ENCODE results near the gene RDH11. TPM values are rescaled to one million over a fixed set of nuclear protein-coding genes. Genes with fewer than 3 reads are reported as not detected.

The RDH11 gene, protein sequence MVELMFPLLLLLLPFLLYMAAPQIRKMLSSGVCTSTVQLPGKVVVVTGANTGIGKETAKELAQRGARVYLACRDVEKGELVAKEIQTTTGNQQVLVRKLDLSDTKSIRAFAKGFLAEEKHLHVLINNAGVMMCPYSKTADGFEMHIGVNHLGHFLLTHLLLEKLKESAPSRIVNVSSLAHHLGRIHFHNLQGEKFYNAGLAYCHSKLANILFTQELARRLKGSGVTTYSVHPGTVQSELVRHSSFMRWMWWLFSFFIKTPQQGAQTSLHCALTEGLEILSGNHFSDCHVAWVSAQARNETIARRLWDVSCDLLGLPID
- 31.8 TPM for polyA plus RNA-seq (2012; ENCODE audit: low read depth, missing spikeins)

DNA sequence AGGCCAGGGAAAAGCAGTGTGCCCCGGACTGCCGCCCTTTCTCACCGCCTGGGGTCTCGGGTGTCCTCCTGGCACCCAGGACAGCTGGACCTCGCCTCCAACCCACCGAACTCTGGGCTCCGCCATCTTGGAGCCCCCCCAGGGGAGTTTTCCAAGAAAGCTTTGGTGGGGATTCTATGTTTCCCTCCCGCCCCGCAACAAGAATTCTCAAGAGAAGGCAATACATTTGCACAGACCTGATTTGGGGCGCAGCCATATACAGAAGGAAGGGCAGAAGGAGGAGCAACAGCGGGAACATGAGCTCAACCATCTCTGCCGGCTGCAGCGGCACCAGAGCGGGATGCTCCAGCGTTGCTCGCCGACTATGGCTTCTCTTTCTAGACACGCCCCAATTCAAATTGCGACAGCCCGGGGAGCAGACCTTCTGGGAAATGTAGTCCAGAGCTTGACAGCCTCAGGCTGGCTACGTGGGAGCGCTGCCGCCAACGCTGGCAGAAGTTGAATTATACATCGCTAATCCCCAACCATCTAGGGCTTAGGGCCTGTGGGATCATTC is at the start of gene RDH11:
TSS of gene RDH11 (minus strand) at position 371 of the 556 bp plus-strand sequence. CDS start at position 310, 61 bp downstream.
- peak; percentile 53 for DNase-seq (ENCODE audit: insufficient read length, low spot score)
- TF ChIP-seq POLR2A (IDR thresholded peaks at IDR 0.05; ENCODE audit: low read depth, low read length) = peak; percentile 90
- no peak for TF ChIP-seq SPI1 (IDR thresholded peaks at IDR 0.05; ENCODE audit: low read depth, low read length)
- peak; percentile 79; the same call in 1 of the 2 replicates for TF ChIP-seq POU2F2 (IDR thresholded peaks at IDR 0.05; ENCODE audit: low read depth, low read length)
- TF ChIP-seq PAX5 (IDR thresholded peaks at IDR 0.05; ENCODE audit: insufficient read depth, low read length, severe bottlenecking) = no peak
- TF ChIP-seq TAF1 (IDR thresholded peaks at IDR 0.05; ENCODE audit: low read depth, low read length) = peak; percentile 40; the same call in 1 of the 2 replicates
- peak; percentile 87 for TF ChIP-seq POLR2AphosphoS5 (IDR thresholded peaks at IDR 0.05; ENCODE audit: low read depth, low read length)
- peak; percentile 93 for FAIRE-seq

DNA sequence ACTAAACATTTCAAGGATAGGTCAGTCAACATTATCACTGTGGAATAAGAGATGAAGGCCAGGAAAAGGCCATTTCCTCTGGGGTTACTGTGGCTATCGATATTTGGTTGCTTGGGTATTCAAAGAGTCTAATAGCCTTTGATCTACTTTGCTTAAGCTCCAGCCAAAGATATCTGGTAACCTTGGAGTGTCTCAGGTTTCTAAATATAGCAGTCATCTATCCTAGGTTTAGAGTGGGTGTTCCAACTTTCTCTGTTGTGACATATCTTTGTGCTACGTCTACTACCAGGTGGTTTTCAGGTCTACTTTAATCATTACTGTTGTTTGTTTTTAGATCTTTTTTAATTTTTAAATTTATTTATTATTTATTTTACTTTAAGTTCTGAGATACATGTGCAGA is 48.5 kb upstream of the RDH11 start:
- DNase-seq (ENCODE audit: insufficient read length, low spot score) (no peak), FAIRE-seq (no peak)
- no peak for TF ChIP-seq POLR2A (IDR thresholded peaks at IDR 0.05; ENCODE audit: low read depth, low read length)

GRCh38 chr14:67738740-67739504 is 43.4 kb upstream of the RDH11 start:
- TF ChIP-seq POLR2A (IDR thresholded peaks at IDR 0.05; ENCODE audit: low read depth, low read length) (no peak), TAF1 (IDR thresholded peaks at IDR 0.05; ENCODE audit: low read depth, low read length) (no peak), SPI1 (IDR thresholded peaks at IDR 0.05; ENCODE audit: low read depth, low read length) (no peak), POU2F2 (IDR thresholded peaks at IDR 0.05; ENCODE audit: low read depth, low read length) (no peak)
- DNase-seq (ENCODE audit: insufficient read length, low spot score) (no peak), FAIRE-seq (no peak)

DNA sequence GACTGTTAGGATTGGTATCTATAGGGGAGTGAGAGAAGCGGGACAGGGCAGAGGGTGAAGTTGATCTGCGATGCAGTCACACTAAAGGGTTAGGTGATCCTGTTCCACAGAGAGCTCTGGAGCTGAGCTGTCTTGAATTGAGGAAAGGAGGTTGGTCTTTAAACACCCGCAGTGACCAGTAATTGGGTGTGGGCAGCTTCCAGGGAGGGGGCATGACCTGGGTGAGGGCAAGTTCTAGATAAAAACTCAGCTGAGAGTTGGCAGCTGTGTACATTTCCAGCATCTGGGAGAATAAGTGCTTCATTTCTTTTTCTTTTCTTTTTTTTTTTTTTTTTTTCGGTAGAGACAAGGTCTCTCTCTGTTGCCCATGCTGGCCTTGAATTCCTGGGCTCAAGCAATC is 41.2 kb upstream of the RDH11 start:
- DNase-seq (ENCODE audit: insufficient read length, low spot score) (no peak), FAIRE-seq (no peak)
- TF ChIP-seq PAX5 (IDR thresholded peaks at IDR 0.05; ENCODE audit: insufficient read depth, low read length, severe bottlenecking) (no peak), TAF1 (IDR thresholded peaks at IDR 0.05; ENCODE audit: low read depth, low read length) (no peak), POLR2AphosphoS5 (IDR thresholded peaks at IDR 0.05; ENCODE audit: low read depth, low read length) (no peak), POLR2A (IDR thresholded peaks at IDR 0.05; ENCODE audit: low read depth, low read length) (no peak), SPI1 (IDR thresholded peaks at IDR 0.05; ENCODE audit: low read depth, low read length) (no peak)

- DNase-seq (ENCODE audit: insufficient read length, low spot score) (no peak), FAIRE-seq (no peak)
- no peak for TF ChIP-seq POLR2A (IDR thresholded peaks at IDR 0.05; ENCODE audit: low read depth, low read length)
- TF ChIP-seq PAX5 (IDR thresholded peaks at IDR 0.05; ENCODE audit: insufficient read depth, low read length, severe bottlenecking) = no peak
- no peak for TF ChIP-seq POU2F2 (IDR thresholded peaks at IDR 0.05; ENCODE audit: low read depth, low read length)
- no peak for TF ChIP-seq POLR2AphosphoS5 (IDR thresholded peaks at IDR 0.05; ENCODE audit: low read depth, low read length)
- no peak for TF ChIP-seq SPI1 (IDR thresholded peaks at IDR 0.05; ENCODE audit: low read depth, low read length)
Measured at GRCh38 chr14:67735336-67736147, 40.0 kb upstream of the RDH11 start.

DNA sequence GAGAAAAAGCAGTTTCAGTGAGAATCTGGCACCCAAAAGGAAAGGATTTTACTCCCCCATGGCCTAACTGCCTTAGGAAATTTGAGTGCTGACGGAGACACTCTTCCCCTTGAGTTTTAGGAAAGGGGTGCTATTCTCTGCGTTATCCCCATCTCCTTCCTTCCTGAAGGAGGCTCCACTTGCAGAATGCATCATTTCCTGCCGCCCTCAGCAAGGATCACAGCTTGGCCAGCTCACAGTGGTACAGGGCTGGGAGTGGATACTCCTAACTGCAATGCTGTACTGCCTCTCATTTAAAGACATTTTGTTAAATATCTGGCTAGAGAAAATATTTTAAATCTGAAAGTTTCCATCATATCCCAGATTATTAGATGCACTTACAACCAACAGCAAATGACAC is 39.1 kb upstream of the RDH11 start:
- TF ChIP-seq POU2F2 (IDR thresholded peaks at IDR 0.05; ENCODE audit: low read depth, low read length) (no peak), SPI1 (IDR thresholded peaks at IDR 0.05; ENCODE audit: low read depth, low read length) (no peak), POLR2A (IDR thresholded peaks at IDR 0.05; ENCODE audit: low read depth, low read length) (no peak)
- no peak for FAIRE-seq
- no peak for DNase-seq (ENCODE audit: insufficient read length, low spot score)

- TF ChIP-seq TAF1 (IDR thresholded peaks at IDR 0.05; ENCODE audit: low read depth, low read length) (no peak), POU2F2 (IDR thresholded peaks at IDR 0.05; ENCODE audit: low read depth, low read length) (no peak), POLR2AphosphoS5 (IDR thresholded peaks at IDR 0.05; ENCODE audit: low read depth, low read length) (no peak), POLR2A (IDR thresholded peaks at IDR 0.05; ENCODE audit: low read depth, low read length) (no peak), PAX5 (IDR thresholded peaks at IDR 0.05; ENCODE audit: insufficient read depth, low read length, severe bottlenecking) (no peak), SPI1 (IDR thresholded peaks at IDR 0.05; ENCODE audit: low read depth, low read length) (no peak)
- FAIRE-seq (no peak), DNase-seq (ENCODE audit: insufficient read length, low spot score) (no peak)
Measured at GRCh38 chr14:67733616-67734015, 38.1 kb upstream of the RDH11 start.

DNA sequence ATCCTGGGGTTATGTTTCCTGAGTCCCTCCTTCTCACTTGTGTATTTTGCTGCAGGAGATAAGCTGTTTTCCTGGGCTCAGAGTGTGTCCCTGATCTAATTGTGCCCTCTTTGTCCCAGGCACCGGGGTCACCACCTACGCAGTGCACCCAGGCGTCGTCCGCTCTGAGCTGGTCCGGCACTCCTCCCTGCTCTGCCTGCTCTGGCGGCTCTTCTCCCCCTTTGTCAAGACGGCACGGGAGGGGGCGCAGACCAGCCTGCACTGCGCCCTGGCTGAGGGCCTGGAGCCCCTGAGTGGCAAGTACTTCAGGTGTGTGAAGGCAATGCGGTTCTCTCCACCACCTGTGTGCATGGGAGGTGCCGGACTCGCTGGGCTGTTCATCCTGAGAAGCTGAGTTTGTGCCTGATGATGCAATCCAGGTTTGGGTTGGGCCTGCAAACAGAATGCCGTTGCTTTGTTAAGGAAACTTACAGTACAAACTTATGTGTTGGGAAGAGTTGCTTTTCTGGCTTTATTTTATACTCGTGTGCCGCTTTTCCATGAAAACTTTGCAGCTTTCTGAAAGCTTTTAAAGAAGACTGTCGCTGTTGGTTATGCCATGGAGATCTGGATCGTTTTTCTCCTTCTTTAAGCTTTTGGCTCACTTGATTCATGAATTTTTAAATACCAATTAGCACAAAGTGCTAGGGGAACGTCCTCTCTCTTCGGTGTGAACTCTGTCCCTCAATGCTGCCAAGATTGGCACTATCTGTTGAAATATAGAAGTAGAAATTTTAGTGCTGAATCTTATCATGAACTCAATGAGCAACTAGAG is 33.7 kb upstream of the RDH11 start:
- no peak for DNase-seq (ENCODE audit: insufficient read length, low spot score)
- no peak for FAIRE-seq
- no peak for TF ChIP-seq TAF1 (IDR thresholded peaks at IDR 0.05; ENCODE audit: low read depth, low read length)
- TF ChIP-seq POLR2A (IDR thresholded peaks at IDR 0.05; ENCODE audit: low read depth, low read length) = no peak
- TF ChIP-seq PAX5 (IDR thresholded peaks at IDR 0.05; ENCODE audit: insufficient read depth, low read length, severe bottlenecking) = no peak
- TF ChIP-seq POLR2AphosphoS5 (IDR thresholded peaks at IDR 0.05; ENCODE audit: low read depth, low read length) = no peak
- TF ChIP-seq POU2F2 (IDR thresholded peaks at IDR 0.05; ENCODE audit: low read depth, low read length) = no peak
- TF ChIP-seq SPI1 (IDR thresholded peaks at IDR 0.05; ENCODE audit: low read depth, low read length) = no peak
